Fibroblast of skin of right biceps (primary cell): ENCODE results near the gene PLCXD1.

Source experiments
- DNase-seq: peaks from one replicate; pipeline ENCODE4 v3.0.0-alpha.2; 2013

Gene PLCXD1

DNA sequence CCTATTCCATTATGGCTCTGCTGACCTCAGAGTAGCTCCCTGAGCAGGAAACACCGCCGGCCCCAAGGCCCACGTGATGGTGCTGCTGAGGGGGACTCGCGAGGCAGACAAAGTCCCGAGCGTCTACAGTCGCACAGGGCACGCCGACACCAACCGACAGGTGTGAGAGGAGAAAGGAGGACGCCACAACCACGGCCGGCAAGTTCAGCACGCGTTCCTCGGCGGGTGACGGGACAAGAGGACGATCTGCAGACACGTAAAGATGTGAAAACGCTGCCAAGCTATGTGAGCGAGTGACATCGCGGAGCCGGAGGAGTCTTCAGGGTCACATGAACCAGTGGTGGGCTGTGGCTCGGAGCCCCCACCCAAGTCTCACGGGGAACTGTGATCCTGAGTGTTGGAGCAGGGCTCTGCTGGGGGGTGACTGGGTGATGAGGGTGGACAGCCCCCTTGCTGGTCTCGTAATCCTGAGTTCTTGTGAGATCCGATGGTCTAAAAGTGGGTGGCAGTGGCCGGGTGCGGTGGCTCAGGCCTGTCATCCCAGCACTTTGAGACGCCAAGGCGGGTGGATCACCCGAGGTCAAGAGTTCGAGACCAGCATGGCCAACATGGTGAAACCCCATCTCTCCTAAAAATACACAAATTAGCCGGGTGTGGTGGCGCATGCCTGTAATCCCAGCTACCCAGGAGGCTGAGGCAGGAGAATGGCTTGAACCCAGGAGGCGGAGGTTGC lies 71.6 kb downstream of the PLCXD1 start:
- no peak for DNase-seq
